Activated CD8-positive, alpha-beta memory T cell treated with anti-CD3 and anti-CD28 coated beads for 36 hours (primary cell): ENCODE results near the gene STRA6. TPM values are rescaled to one million over a fixed set of nuclear protein-coding genes. Genes with fewer than 3 reads are reported as not detected.

ENCODE experiments used
- CTCF ChIA-PET: fragments of 350-600 bp; sonication (Branson Sonifier 250); formaldehyde crosslinking; loops from one replicate; lab custom pipeline; 2021; ENCODE audit warnings: antibody characterized with exemption; lab: Charles Lee
- POLR2A ChIA-PET: fragments of 350-600 bp; sonication (Branson Sonifier 250); formaldehyde crosslinking; loops from one replicate; lab custom pipeline; 2021; ENCODE audit warnings: antibody characterized with exemption; lab: Charles Lee
- total RNA-seq, 2 experiments: library from RNA; stranded (reverse); gene quantifications; one replicate each; pipeline ENCODE4 v1.2.3, GENCODE V29; 2021

STRA6 gene
- total RNA-seq, 2 experiments from 2014 or later = not detected

DNA sequence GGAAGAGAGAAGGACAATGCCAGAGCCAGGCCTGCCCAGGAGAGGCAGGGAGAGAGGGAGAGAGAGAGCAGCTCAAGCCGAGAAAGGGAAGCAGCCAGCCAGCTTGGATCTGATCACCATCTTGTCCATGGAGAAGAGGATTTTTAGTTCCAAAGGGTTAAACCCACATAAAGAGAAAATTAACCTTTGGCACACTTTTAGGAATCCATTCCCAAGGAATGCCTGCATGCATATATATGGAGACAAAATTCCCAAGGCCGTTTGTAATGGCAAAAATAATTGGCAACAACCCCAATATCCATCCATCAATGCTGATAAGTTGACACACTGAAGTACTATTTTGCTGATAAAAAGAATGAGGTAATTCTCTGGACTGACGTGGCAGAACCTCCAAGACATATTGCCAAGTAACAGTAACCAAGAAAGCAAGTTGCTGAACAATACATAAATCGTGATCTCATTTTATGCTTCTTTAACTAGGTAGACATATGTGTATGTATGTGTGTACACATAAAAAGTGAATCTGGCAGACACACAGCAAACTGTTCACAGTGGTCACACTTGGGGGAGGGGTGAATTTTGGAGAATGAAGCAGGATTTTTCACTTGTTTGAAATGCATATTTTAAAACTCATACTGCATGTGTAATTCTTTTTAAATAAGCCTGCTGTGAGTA, 7.5 kb upstream of the STRA6 start:
- CTCF ChIA-PET = no interaction called here
- POLR2A ChIA-PET = no interaction called here

DNA sequence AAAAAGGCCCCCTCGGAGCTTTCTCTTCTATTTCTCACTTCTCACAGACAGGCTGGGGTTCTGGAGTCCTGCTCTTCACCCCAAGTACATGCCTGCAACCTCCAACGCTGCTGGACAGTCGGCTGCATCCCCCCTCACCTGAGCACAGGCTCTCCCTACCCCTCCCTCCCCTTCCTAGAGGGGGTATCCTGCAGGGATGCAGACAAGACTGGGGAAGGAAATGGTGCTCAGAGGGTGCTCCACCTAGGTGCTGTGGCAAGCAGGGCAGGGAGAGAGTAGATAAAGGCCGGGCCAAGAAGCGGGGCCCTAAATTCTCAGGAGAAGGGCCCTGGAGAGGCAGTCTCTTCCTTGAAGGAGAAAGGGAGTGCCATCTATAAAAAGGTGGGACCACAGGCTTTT, 7.0 kb upstream of the STRA6 start:
- POLR2A ChIA-PET = no interaction called here
- CTCF ChIA-PET = no interaction called here

DNA sequence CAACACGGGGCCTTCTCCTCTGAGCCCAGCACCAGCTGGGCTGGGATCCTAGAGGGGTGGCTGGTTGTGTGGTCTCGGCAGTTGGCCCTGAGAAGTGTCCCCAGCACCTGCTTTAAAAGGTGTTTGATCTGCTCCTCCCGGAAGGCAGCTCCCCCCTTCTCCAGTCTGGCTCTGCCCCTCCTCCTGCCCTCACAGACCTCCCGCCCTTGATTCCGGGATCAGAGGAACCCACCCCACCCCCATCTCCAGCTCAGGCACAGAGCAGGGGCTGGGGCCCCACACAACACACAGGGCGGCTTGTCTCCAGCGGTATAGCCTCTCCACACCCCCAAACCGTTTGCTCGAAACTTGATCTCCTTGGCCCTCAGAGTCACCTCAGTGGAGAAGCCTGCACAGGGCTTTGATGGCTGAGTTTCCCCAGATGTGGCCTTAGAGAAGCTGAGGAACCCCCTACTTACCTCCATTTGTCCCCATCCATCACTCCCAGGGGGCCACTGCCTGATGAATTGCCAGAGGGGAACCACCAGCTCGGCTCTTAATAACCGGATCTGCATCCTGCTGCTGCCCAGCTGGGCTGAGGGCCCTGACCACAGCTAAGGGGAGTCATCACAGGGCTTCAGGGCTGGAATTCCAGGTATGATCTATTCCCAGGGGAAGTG, 6.4 kb upstream of the STRA6 start:
- POLR2A ChIA-PET = no interaction called here
- CTCF ChIA-PET = no interaction called here

DNA sequence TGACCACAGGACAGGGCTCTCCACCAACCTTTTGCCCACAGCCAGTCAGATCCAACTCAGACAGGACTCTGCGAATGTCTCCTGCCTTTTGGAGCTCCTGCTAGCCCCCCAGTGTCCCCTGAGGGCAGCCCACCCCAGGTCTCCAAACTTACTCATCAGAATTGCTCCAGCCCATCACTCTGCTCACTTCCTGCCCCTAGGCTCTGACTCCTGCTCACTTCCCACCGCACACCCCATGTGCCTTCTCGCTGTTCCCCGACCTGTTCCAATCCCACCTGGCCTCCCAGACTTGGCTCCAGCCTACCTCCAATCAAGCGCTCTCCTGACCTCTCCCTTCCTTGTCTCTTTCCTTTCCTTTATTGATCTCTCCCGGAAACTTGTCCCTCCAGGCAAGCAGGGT, 5.9 kb upstream of the STRA6 start:
- ChIA-PET POLR2A (no interaction called here), CTCF (no interaction called here)

DNA sequence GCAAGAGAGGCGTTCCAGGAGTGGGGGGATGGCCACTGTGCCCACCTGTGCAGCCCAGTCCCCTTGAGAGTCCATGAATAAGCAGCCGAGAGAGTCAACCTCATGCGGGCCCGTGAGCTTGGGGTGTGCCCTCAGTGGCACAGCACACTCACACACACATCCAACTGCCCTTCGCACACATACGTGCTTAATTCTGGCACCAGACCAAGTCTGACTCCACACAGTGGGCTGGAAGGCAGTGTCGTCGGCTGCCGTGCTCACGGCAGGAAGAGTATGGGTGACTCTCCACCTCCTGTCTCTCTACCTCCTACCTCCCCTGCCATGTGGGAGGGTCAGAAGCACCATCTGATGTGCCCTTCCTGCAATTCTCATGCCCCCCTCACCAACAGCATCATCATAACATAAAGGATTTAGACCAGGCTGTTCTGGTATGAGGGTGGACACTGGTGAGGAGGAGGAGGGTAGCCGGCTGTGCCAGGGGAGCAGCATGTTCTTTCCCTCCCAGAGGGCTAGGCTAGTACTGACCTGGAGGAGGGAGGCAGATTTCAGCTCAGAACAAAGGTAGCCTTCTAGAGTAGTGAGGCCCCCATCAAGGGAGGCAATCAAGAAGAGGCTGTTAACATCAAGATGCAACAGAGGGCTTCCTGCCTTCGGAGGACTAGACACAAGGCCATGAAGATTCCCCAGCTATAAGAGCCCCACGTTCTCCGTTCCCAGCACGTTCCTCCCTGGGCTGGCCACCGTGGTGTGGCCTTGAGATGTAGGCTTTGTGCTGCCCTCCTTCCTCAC, 5.3 kb upstream of the STRA6 start:
- CTCF ChIA-PET = no interaction called here
- POLR2A ChIA-PET = no interaction called here

DNA sequence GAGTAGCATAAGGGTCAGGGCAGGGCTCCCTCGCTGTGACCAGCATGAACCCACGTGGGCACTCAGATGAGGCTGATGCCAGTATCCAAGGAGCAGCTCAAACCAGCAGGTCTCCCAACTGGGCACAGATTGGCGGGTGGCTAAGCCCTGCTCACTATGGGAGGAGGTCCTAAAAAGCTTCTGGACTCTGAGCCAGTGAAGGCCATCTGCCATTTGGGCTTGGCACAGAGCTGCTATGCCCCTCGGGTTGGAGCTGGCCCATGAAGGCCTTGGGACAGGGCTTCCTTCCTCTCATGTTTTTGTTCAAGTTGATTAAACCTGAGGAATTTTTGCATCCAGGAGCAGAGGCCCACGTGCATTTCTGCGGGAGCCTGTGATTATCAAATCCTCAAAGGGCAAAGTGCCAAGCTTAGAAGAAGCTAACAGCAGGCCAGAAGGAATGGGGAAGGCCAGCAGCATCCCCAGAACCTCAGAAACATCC, 4.3 kb upstream of the STRA6 start:
- CTCF ChIA-PET = no interaction called here
- POLR2A ChIA-PET = no interaction called here

DNA sequence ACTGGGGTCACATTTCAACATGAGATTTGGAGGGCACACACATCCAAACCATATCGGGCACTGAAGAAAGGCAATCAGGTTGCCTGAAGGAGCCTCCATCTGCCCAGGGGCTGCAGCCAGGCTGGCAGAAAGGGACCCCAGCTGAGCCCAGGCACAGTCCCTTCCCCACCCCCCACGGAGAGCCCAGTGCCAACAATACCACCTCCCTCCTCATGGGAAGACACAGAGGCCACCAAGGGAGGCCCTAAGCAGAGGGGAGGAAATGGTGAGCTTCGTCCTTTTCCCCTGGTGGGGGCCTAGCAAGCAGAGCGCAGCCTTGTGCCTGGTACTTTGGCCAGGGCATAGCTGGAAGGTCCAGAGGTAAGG, 3.0 kb upstream of the STRA6 start:
- POLR2A ChIA-PET = no interaction called here
- CTCF ChIA-PET = no interaction called here

DNA sequence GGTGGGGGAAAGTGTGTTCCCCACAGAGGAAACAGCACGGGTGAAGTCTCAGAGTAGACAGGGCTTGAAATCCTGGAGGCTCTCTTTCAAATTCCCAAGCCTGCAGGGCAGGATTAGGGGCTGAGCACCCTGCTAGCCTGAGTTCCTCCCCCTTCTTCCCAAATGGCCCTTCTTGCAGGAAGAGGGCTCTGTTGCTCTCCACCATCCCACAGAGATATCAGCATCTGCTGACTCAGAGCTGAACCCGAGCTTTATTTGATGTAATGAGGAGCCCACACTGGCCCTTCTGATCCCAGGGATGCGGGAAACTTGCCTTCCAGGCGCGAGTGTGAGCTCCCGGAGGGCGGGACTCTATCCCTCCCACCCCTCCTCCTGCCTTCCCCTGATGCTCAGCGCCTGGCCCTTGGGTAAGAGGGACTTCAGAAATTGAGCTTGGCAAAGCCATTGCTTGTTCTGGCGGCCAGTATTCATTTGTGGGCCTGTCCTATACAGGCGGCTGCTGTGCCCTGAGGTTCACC, 1.4 kb upstream of the STRA6 start:
- ChIA-PET CTCF (no interaction called here), POLR2A (no interaction called here)

DNA sequence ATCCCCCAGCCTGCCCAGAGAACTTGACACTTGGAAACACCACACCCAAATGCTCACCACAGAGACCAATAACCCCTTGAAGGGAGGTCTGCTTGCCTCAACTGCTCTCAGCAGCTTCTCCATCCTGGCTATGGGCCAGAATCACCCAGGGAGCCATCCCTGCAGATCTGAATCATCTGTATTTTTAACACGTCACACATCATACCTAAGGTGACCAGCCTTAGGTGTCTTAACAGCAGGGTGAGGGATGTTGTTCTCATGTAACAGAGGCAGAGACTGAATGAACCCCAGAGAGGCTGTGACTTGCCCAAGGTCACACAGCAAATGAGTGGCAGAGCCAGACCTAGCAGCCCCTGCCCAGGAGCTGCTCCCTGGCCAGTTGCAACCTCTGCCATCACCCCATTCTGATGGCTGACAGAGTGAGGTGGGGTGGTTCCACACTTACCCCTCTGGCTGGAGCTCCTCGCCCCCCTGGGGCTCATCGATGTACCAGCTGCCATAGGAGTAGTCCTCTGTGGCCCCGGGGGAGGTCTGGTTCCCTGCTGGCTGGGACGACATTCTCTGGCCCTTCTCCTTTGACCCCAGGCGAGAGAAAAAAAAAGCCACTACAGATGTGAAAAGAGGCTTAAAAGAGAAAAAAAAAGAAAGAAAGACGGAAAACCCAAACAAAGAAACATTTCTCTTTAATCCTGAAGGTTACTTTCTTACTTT, 722 bp downstream of the STRA6 start:
- ChIA-PET CTCF (no interaction called here), POLR2A (no interaction called here)

DNA sequence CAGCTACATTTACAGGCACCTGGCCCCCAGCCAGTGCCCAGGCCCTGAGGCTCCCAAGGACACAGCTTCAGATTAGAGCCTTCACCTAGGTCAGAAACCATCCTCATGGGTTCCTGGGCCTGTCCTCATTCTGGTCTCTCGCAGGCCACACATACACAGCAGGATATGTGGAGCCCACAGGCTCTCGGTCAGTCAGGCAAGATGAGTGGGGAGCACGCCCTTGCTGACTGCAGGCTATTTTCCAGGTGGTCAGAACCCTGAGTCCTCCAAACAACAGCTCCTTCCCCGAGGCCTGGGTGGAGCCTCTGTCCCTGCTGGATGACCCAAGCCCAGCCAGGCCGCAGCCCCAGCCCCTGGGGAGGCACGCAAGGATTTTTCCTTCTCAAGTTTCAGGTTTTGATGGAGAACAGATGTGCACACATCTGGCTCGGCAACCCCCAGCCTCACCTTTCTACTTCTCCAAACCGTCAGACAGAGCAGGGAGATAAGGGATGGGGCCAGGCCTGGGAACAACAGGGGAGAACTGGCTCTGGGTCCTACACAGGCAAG, 1.6 kb downstream of the STRA6 start:
- CTCF ChIA-PET = no interaction called here
- POLR2A ChIA-PET = no interaction called here

DNA sequence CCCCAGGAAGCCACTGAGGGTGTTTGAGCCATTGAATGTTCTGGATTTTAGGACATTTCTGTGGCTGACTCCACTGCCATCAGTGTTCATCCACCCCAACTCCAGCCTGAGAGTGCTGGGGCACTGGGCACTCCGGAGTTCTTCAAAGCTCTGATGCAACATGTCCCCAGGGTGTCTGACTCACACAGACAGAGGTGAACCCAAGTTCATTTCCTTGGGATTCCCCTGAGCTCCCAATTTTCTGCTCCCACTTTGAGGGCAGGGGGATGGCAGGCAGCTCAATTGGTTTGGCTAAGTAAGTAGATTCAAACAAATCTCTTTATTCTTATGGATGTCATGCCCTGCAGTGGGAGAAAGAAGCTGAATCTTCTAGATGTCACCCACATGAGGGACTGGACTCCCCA, 2.2 kb downstream of the STRA6 start:
- ChIA-PET POLR2A (no interaction called here), CTCF (no interaction called here)

DNA sequence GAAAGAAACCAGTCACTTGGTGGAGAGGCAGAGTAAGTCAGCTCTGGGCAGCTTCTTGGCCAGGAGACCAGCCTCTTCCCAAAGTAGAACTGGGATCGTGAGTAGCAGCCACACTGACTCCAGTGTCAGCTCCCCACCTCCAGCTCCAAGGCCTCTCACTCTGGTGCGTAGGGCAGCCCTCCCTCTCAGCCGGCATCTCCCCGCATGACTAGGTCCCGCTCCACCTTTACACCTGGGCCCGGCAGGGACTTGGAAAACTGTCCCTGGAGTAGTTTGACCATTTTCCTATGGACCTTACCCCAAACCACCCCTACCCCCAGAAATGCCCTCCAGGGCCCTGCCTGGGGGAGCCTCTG, 3.3 kb downstream of the STRA6 start:
- ChIA-PET CTCF (interaction anchor here (1.1 kb wide), 1 partner anchor 11 kb away, joined by 3 read pairs; no protein-coding TSS in a partner anchor), POLR2A (no interaction called here)

DNA sequence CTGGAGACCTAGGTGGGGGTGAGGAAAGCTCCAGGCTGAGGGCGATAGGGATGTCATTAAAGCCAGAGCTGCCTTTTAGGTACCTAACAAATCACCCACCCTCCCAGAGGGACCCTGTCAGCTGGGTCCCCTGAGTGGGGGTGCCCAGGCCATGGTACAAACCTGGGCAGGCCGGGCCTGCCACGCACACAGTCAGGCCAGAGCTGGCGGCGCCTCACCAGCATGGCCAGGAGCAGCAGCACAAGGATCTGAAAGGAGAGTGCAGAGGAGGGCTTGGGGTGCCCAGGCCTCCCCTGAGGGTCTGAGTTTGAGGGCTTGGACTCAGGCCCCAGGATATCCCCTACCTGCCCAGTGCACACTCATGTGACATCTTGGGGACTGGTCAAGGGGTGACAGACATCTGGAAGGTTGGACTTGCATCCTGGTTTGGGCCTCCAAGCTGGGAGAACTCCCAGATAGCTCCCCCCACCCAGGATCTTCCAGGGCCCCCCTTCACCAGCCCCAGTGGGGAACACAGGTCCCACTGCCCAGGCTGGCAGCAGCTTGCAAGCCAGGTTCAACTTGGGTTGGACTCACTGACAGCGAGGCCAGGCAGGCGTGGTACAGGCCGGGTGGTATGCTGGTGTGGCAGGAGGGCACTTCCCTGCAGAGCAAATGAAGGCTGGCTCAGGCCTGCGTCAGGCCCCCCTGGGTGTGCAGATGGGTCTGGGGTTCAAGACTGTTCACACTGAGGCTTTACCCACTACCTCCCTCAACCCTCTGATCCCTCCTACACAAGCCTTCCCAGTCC, 5.2 kb downstream of the STRA6 start:
- POLR2A ChIA-PET = no interaction called here
- CTCF ChIA-PET = no interaction called here

DNA sequence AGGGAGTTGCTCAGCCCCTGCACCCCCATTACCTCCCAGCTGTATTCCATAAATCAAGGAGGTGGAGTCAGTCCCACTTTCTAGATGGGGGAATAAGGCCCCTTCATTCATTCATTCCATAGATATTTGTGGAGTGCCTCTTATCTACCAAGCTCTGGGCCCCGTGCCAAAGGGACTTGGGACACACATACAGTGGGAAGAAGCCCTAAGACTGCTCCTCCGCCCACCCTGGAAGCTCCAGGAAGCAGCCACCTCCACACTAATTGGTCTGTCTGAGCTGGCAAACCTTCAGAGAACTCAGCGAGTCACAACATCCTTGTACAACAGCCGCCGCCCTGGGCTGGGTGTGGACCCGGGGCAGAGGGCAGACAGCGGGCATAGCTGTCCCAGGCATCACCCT, 6.4 kb downstream of the STRA6 start:
- ChIA-PET POLR2A (no interaction called here), CTCF (no interaction called here)

DNA sequence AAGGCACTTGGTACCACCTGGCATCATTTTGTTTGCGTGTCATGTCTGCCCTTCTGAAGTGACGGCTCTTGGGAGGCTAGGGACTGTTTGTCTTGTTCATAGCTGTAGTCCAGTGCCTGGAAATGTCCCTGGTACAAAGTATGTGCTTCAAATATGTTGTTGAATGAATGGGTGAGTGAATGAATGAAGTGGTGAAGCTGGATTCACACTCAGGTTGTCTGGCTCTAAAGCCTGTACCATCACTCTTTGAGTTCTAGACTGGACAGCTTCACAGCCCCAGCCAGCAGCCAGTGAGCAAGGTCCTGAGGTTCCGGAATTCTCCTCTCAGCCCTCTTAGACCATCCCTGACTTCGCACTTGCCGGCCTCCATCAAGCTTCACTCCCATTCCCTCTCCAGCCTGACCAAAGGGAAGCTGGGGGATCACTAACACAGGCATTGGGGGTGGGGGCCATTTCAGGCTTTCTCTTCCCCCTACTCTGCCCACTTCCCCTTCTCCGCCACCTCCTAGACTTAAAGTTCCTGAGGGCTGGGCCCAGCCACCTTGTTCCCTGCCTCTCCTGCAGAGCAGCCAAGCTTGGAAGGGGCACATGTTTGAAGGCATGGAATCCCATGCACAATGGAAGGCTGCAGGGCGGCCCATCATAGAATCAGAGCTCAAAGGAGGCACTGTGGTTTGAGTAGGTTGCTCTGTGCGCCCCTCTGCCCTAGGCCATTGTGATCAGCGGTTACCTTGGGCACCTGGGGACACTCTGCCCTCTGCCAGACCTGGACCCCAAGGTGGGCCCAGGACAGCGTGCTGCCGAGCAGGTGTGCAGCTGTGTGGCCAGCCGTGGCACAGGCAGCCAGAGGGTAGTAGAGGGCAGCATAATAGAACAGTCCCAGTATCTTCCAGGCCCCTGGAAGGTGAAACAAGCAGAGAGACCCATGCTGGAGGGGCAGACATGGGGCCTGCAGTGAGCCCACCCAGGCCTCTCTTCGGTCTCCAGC, 7.7 kb downstream of the STRA6 start:
- CTCF ChIA-PET = interaction anchor here (0.6 kb wide), 1 partner anchor 188 kb away, joined by 4 read pairs; no protein-coding TSS in a partner anchor
- POLR2A ChIA-PET = no interaction called here

DNA sequence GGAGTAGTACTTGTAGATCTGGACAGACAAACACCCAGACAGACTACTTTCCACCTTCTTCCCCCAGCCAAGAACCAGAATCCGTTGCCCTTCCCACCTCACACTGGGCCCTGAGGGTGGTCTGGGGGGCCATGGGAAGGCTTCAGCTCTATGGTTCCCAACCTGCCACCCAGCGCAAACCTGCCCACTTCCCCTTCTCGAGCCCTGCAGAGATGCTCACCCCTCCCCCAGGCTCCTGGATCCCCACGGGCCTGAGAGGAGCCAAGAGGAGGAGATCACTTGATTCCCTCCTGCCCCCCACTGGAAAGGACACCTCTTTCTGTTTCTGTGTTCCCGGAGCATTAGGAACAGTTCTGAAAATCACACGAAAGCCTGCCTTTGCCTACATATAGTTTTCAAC, 8.7 kb downstream of the STRA6 start:
- CTCF ChIA-PET = no interaction called here

DNA sequence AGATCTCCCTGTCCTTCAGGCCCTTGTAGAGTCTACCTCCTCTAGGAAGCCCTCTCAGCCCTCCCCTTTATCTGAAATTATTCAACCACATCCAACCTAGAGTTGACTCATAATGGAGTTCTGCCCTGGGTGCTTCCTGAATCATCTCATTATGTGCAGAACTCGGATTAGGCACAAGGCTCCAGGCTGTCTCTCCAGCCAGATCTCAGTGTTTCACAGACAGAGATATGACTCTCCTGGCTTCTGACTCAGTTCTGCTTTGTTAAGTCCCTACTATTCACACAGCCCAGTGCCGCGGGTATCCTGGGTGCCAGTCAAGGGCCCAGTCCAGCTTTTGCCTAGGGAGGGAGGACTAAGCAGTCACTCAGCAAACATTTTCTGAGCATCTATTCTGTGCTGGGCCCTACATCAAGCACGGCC, 9.3 kb downstream of the STRA6 start:
- ChIA-PET POLR2A (no interaction called here), CTCF (no interaction called here)

More for the DNA sequence above, 8.7 kb downstream of the STRA6 start:
- POLR2A ChIA-PET = no interaction called here

DNA sequence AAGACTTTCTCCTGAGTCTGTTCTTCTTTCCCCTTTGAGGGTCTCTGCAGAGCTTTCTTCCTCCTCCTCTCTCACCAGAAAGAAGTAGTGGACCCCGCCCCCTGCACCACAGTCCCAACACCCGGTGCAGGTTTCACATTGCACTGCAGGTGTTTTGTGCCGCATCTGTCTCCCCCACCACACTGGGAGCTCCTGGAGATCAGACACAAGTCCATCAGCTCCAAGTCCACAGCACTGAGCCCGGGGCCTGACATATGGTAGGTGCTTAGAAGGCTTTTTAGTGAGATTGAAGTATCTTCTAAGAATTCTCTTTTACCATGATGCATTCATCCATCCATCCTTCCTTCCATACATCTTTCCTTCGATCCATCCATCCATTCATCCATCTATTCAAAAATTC, 9.8 kb downstream of the STRA6 start:
- CTCF ChIA-PET = no interaction called here
- POLR2A ChIA-PET = no interaction called here
